Measurements from ENCODE around the gene DESI2. TPM values are rescaled to one million over a fixed set of nuclear protein-coding genes. Genes with fewer than 3 reads are reported as not detected.

The DESI2 gene
- 8.4 TPM for total RNA-seq

- DNase-seq (ENCODE audit: low spot score) (peak; percentile 99), ATAC-seq (peak; percentile 92)
These were observed at the start of gene DESI2 for GRCh38 chr1:244652623-244653438. TSS of gene DESI2 (plus strand) at chr1:244653126. CDS start at chr1:244653314, 188 bp downstream.

GRCh38 chr1:244603498-244603897, 49.4 kb upstream of the DESI2 start:
- DNase-seq (ENCODE audit: low spot score) (no peak), ATAC-seq (peak; percentile 80)

GRCh38 chr1:244605835-244606370, 47.0 kb upstream of the DESI2 start:
- ATAC-seq: no peak
- DNase-seq (ENCODE audit: low spot score): no peak

GRCh38 chr1:244614113-244614836, 38.7 kb upstream of the DESI2 start:
- ATAC-seq (peak; percentile 77), DNase-seq (ENCODE audit: low spot score) (no peak)

GRCh38 chr1:244614879-244615278, 38.0 kb upstream of the DESI2 start:
- DNase-seq (ENCODE audit: low spot score) (no peak), ATAC-seq (no peak)

GRCh38 chr1:244615301-244615700, 37.6 kb upstream of the DESI2 start:
- ATAC-seq: no peak
- DNase-seq (ENCODE audit: low spot score): no peak

- ATAC-seq: no peak
- no peak for DNase-seq (ENCODE audit: low spot score)
These were observed 26.2 kb upstream of the DESI2 start for GRCh38 chr1:244626709-244627108.

- no peak for DNase-seq (ENCODE audit: low spot score)
- no peak for ATAC-seq
These were observed 24.1 kb upstream of the DESI2 start for GRCh38 chr1:244628789-244629188.

- DNase-seq (ENCODE audit: low spot score) (no peak), ATAC-seq (no peak)
These were observed 19.8 kb upstream of the DESI2 start for GRCh38 chr1:244633140-244633539.

- DNase-seq (ENCODE audit: low spot score) (no peak), ATAC-seq (no peak)
These were observed 18.4 kb upstream of the DESI2 start for GRCh38 chr1:244634546-244634945.

GRCh38 chr1:244636488-244637259, 16.3 kb upstream of the DESI2 start:
- no peak for ATAC-seq
- no peak for DNase-seq (ENCODE audit: low spot score)

- peak; percentile 81 for ATAC-seq
- no peak for DNase-seq (ENCODE audit: low spot score)
These were observed 13.4 kb upstream of the DESI2 start for GRCh38 chr1:244639561-244639960.

- ATAC-seq (no peak), DNase-seq (ENCODE audit: low spot score) (no peak)
These were observed 12.0 kb upstream of the DESI2 start for GRCh38 chr1:244640917-244641316.

- ATAC-seq (no peak), DNase-seq (ENCODE audit: low spot score) (no peak)
These were observed 10.4 kb upstream of the DESI2 start for GRCh38 chr1:244642526-244642925.

GRCh38 chr1:244642988-244643387, 9.9 kb upstream of the DESI2 start:
- DNase-seq (ENCODE audit: low spot score) (no peak), ATAC-seq (no peak)

GRCh38 chr1:244645414-244645813, 7.5 kb upstream of the DESI2 start:
- no peak for DNase-seq (ENCODE audit: low spot score)
- no peak for ATAC-seq

GRCh38 chr1:244645890-244646289, 7.0 kb upstream of the DESI2 start:
- ATAC-seq: no peak
- no peak for DNase-seq (ENCODE audit: low spot score)

- DNase-seq (ENCODE audit: low spot score) (no peak), ATAC-seq (no peak)
These were observed 5.1 kb upstream of the DESI2 start for GRCh38 chr1:244647819-244648218.

- no peak for ATAC-seq
- DNase-seq (ENCODE audit: low spot score): no peak
These were observed 837 bp upstream of the DESI2 start for GRCh38 chr1:244651956-244652622.

GRCh38 chr1:244653439-244654107, 647 bp downstream of the DESI2 start:
- ATAC-seq (no peak), DNase-seq (ENCODE audit: low spot score) (peak; percentile 54)
